K562 (cell line): Measurements from ENCODE around the gene EPHX1. TPM values are rescaled to one million over a fixed set of nuclear protein-coding genes. Genes with fewer than 3 reads are reported as not detected.

Experiments used
- ARNT ChIP-seq, 2 experiments: fragments of 450-650 bp; IDR thresholded peaks; 2 replicates each; pipeline ENCODE4 v1.6.1; 2016; ENCODE audit warnings: mild to moderate bottlenecking in 1 of 2
- ASH1L ChIP-seq: fragments of 450-650 bp; IDR thresholded peaks from 2 replicates; pipeline ENCODE4 v1.6.1; 2018; ENCODE audit warnings: borderline replicate concordance, mild to moderate bottlenecking, low read depth; ENCODE audit not compliant: partially characterized antibody
- FOXK2 ChIP-seq, 2 experiments: fragments of 450-650 bp; IDR thresholded peaks in 1 of 2; conservative IDR thresholded peaks in 1 of 2; 2 replicates each; pipeline ENCODE4 v1.6.1; 2016; ENCODE audit warnings: low read depth in 2 of 2, mild to moderate bottlenecking in 1 of 2
- ID3 ChIP-seq, 2 experiments: fragments of 250-450 bp in 1 of 2; fragments of 450-650 bp in 1 of 2; sonication (Bioruptor Pico) in 1 of 2; IDR thresholded peaks; 2 replicates each; pipeline versions ENCODE4 v1.6.1 to v1.8.0; 2016 to 2021; ENCODE audit warnings: mild to moderate bottlenecking in 2 of 2, moderate library complexity in 2 of 2, missing compliant biosample characterization in 1 of 2, missing genetic modification characterization in 1 of 2
- NFE2L1 ChIP-seq: fragments of 450-650 bp; IDR thresholded peaks from 2 replicates; pipeline ENCODE4 v1.6.1; 2016; ENCODE audit warnings: missing genetic modification characterization, low read depth, mild to moderate bottlenecking, missing compliant biosample characterization, moderate library complexity, borderline replicate concordance
- POLR2H ChIP-seq: IDR thresholded peaks from 2 replicates; pipeline ENCODE4 v1.6.1; 2016; ENCODE audit warnings: missing genetic modification characterization, low read depth, mild to moderate bottlenecking, control low read depth, missing compliant biosample characterization, moderate library complexity
- RFX5 ChIP-seq: IDR thresholded peaks from 2 replicates; pipeline ENCODE4 v1.6.1; 2011; ENCODE audit warnings: low read depth, mild to moderate bottlenecking, improper control_type of control experiment, low read length
- SLC30A9 ChIP-seq: fragments of 250-450 bp; sonication (Bioruptor Pico); IDR thresholded peaks from 2 replicates; pipeline ENCODE4 v1.8.0; 2022; ENCODE audit warnings: mild to moderate bottlenecking, moderate library complexity
- SNRNP70 ChIP-seq: fragments of 200-400 bp; formaldehyde crosslinking; optimal IDR thresholded peaks from 2 replicates; pipeline ENCODE3; 2017; ENCODE audit warnings: low read depth, low read length
- ZNF280B ChIP-seq: fragments of 250-450 bp; sonication (Bioruptor Pico); IDR thresholded peaks from 2 replicates; pipeline ENCODE4 v1.5.1; 2021; ENCODE audit warnings: mild to moderate bottlenecking
- ZNF282 ChIP-seq: sonication (generic); formaldehyde crosslinking; IDR thresholded peaks from 2 replicates; pipeline ENCODE4 v1.8.1; 2023; ENCODE audit warnings: missing genetic modification reagents
- ZNF407 ChIP-seq: fragments of 450-650 bp; IDR thresholded peaks from 2 replicates; pipeline ENCODE4 v1.6.1; 2016; ENCODE audit warnings: low read depth
- ZNF445 ChIP-seq: fragments of 250-450 bp; sonication (Bioruptor Pico); IDR thresholded peaks from 2 replicates; pipeline ENCODE4 v1.4.0; 2020; ENCODE audit warnings: low read depth, mild to moderate bottlenecking, moderate library complexity
- polyA plus RNA-seq, 8 experiments: library from polyadenylated mRNA; depleted of rRNA in 4 of 8; stranded (reverse) in 5 of 8; unstranded in 3 of 8; fragments of >200 nt; fragmentation: Nextera tagmentation in 2 of 8; fragmentation: Illumina TruSeq in 1 of 8; extraction: Ambion mirVana in 2 of 8; extraction: Trizol in 1 of 8; gene quantifications; 2 replicates each; pipeline versions ENCODE4 v1.2.1 to v1.2.3, GENCODE V29; 2011 to 2014; ENCODE audit warnings: inconsistent platforms in 1 of 8, missing spikeins in 1 of 8
- total RNA-seq, 7 experiments: library from RNA; depleted of rRNA in 6 of 7; stranded (reverse); fragments of >200 nt in 6 of 7; fragmentation: Illumina TruSeq in 2 of 7; extraction: Trizol in 2 of 7; gene quantifications; 2 replicates each; pipeline versions ENCODE4 v1.2.1 to v1.2.3, GENCODE V29; 2011 to 2021; ENCODE audit warnings: low replicate concordance in 1 of 7

The EPHX1 gene
- total and polyA plus RNA-seq, 9 of the 15 experiments (the other 6 are each of a cell fraction or from before 2014, with no cell fraction given), result 0.21 to 27.0 (median 6.7) TPM

- no peak for TF ChIP-seq ZNF407
- TF ChIP-seq SNRNP70, result no peak
- TF ChIP-seq ZNF280B (CRISPR knock-in tag), result no peak
- no peak for TF ChIP-seq ID3 (CRISPR knock-in tag; IDR thresholded peaks at IDR 0.05)
- TF ChIP-seq ID3 (tag; IDR thresholded peaks at IDR 0.05), result 0 out of 2 replicates have a peak, but pooled peaks have one; percentile 64
- TF ChIP-seq ZNF282 (CRISPR knock-in tag), result no peak
- no peak for TF ChIP-seq NFE2L1 (tag)
- no peak for TF ChIP-seq SLC30A9 (CRISPR knock-in tag)
- TF ChIP-seq POLR2H (tag), result peak; percentile 94
- no peak for TF ChIP-seq RFX5
- peak; percentile 79 to 83 for TF ChIP-seq FOXK2 (conservative IDR thresholded peaks at IDR 0.05 in 1 of 2, IDR thresholded peaks at IDR 0.05 in 1 of 2; ENCODE audit: low read depth in 2 of 2)
- TF ChIP-seq ARNT (IDR thresholded peaks at IDR 0.05), result 0 out of 4 replicates have a peak, but pooled peaks of 1 of the 2 experiments have one; percentile 40
- TF ChIP-seq ASH1L, result peak; percentile 95
- no peak for TF ChIP-seq ZNF445 (CRISPR knock-in tag)
These were observed 32.2 kb upstream of the EPHX1 start, which contains the start of gene SRP9 (continued) for GRCh38 chr1:225777583-225778336.
